HS-5 (cell line): ENCODE results near the gene LRP2BP.
"Not testable (repeated sequence)": the region's sequence is repeated elsewhere in the genome, so short reads cannot be mapped to it uniquely, and the experiment has no call there.

Source experiments
- DNase-seq: peaks from one replicate; pipeline ENCODE4 v3.0.0-alpha.2; 2012; ENCODE audit warnings: low read depth

The LRP2BP gene

DNA sequence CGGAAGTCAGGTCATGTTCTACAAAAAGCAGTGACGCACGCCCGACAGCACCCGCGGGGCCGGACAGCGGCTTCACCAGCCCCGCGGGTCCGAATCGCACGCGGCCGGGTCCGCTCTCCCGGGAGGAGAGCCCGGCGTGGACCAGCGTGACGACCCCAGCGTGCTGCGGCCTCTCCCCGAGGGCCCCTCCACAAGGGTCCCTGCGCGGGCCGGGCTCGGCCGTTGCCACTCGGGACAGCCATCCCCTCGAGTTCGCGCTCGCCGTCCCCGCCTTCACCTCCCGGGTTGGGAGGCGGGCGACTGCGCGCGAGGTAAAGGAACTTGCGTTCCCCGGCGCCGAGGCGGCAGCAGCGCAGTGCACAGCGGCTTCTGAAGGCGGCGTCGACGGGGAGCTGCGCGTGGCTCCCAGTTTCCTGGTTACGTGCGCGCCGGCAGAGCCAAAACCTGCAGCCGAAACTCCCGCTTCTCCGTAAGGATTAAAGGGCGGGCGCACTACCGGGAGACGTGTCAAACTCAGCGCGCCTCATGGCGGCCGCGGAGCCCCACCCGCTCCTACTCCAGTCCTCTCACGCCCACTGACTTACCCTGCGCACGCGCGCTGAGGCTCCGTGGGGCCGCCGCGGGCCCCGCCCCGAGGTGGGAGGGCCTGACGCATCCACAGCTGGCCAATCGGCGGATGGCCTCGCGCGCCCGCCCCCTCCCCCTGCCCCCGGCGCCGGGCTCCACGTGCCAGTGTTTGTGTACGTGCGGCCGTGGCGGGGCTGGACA, 416 bp upstream of the LRP2BP start:
- DNase-seq = peak; percentile 86

DNA sequence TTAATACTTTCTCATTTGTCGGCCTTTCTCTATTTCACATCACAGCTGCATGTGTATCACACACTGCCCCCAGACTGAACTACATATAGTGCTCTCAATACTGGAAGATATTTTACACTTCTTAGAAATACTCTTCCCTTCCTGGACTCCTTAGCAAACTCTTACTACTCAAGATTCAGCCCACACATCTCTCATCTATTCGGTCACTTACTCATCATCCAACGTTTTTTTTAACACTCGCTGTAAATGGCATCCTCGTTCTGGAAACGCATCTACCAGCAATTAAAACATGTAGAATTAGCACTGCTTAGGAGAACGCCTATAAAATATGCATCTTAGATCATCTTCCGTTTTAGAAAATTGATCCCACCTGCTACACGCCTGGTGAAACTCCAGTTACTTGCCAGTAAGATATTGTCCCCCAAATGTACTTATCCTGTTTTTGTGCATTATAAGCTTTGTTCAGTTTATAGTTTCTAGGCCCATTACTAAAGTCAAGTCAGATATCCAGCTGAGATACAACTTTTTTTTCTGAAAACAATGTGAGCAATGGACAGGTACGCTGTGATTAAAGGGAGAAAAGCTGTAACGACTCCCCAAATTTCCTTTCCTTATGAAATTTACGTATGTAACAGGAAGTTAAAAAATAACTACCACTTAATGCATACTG, 1.0 kb downstream of the LRP2BP start:
- no peak for DNase-seq

DNA sequence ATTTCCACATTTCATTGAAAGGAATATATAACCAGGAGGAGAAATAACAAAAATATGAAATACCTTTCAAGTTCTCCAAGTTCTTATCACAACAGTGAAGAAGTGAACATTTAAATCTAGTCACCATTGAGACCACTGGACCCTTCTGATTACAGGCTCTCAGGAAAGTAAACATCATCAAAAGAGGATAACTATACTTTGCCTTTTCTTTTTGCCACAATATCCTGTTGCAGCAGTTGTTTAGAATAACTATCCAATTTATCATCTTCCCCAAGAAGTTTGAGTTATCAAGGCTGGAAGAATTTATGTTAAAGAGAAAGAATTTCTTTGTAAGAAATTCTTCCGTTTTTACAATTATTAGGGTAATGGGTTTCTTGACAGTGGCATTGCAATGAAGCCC, 3.6 kb downstream of the LRP2BP start:
- DNase-seq = no peak

DNA sequence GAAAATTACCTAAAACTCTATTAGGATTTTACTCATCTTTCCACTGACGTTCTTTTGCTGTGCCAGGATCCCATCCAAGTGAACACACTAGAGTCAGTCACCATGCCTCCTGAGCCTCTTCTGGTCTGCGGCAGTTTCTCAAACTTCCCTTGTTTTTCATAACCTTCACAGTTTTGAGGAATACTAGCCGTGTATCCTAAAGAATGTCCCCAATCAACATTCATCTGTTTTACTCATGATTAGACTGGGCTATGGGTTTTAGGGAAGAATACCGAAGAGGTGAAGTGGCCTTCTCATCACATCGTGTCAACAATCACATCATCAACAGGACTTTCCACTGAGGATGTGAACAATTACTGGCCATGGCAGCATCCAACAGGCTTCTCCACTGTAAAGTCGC, 4.8 kb downstream of the LRP2BP start:
- no peak for DNase-seq

DNA sequence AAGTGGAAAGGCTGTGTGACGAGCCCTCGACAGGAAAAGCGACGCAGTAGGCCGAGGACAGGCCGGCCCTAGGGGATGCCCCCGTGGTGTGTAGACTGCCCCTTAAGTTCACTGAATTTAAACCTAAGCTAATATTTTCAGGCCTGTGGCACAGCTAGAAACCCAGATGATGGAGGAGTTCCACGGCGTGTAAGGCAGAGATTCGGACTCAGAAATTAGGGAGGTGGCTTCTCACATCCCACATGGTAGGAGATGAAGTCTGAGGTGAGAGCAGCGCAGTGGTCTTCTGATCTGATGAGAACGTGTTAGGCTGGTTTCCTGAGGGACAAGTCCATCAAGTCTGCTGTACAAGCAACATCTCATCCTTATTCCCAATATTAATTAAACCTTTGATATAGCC, 7.8 kb downstream of the LRP2BP start:
- no peak for DNase-seq

DNA sequence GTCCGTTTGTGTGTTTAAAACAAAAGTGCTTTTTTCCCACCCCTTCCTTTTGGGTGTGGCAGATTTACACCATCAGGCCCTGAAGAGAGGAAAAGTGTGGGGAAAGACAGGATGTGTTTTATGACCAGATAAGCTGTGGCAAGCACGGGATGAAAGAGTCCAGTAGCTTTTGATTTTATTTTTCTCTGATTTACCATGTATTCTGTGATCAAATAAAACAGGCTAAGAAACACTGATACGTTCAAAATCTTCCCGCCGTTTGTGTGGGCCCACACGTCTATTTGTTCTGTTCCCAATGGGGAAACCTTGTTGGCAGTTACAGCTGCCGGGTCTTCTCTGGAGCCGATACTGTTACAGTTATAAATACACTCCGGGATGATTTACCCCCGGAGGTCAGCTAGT, 10.8 kb downstream of the LRP2BP start:
- DNase-seq = no peak

DNA sequence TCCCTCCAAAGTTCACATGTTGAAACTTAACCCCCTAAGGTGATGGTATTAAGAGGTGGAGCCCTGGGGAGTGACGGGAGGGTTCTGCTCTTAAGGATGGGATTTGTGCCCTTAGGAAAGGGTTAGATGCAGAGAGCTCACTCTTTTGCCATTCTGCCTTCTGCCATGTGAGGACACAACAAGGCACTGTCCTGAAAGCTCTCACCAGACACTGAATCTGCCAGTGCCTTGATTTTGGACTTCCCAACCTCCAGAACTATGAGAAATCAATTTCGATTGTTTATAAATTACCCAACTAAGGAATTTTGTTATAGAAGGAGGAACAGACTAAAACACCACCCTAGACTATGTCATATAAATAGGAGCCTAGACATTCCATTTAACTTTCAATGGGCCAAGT, 11.7 kb downstream of the LRP2BP start:
- DNase-seq = no peak

DNA sequence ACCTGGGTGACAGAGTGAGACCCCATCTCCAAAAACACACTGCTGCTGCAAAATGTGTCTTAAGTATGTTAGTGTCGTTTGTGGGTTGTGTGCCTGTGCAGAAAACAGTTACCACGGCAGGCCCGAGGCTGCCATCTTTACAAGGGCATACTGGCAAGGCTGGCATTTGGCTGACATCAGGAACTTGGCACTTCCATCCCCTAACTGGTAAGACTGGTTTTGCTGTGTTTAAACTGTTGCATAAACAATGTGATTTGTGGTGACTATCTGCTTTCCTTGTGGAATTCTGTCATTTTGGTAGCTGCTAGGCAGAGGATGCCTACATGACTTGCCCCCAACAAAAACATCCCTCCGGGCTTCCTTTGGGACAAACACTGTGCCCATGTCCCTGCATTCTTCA, 12.3 kb downstream of the LRP2BP start:
- no peak for DNase-seq

DNA sequence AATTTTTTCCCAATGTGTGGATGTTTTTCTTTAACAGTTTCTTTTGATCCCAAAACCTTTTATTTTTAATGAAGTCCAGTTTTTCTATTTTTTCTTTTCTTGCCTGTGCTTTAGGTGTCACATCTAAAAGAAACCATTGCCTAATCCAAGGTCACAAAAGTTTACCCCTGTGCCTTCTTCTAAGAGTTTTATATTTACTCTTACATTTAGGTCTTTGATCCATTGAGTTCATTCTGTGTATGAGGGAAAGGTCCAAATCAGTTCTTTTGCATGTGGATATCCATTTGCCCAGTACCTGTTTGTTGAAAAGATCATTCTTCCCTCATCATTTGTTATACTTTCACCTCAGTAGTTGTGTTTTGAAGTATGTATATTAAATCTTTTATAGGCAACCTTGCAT, 13.0 kb downstream of the LRP2BP start:
- no peak for DNase-seq

DNA sequence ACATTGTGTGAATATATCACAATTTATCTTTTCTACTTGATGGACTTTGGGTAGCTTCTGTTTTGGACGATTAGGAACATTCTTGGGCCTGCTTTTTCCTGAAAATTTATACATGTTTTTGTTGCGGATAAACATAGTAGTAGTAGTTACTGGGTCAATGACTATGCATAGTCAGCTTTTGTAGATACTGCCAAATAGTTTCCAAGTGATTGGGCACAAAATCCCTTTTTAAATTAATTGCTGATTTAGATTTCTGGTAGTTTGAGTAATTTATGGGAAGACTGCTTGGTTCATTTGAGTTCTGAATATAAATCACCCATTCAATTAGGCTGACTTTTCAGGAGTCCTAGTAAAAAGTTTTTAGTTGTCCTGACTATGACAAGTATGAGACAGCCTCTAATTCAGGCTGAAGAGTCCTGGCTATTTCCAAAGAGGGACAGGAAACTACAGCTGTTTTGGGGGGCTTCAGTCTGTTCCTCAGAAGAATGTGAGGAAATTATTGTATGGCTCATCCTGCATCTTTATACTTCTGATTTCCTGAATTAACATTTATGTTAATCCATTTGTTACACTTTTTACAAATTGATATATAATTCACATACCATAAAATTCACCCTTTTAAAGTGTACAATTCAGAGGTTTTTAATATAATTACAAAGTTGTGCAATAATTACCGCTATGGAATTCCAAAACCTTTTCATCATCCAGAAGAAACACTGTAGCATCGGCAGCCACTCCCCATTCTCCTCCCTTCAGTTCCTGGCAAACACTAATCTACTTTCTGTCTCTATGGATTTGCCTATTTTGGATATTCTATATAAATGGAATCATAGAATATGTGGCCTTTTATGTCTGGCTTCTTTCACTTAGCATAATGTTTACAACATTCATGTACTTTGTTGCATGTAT, 14.2 kb downstream of the LRP2BP start:
- no peak for DNase-seq

DNA sequence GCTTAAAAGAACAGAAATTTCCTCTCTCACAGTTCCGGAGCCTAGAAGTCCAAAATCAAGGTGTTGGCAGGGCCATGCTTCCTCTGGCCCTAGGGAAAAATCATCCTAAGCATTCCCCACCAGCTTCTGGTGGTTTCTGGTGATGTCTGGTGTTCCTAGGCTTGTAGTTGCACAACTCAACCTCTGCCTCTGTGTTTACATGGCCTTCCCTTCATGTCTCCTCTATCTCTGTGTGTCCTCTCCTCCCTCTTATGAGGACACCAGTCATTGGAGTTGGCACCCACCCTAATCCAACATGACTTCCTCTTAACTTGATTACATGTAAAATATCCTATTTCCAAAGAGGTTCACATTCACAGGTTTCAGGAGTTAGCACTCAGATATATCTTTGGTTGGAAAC, 15.4 kb downstream of the LRP2BP start:
- DNase-seq = no peak

DNA sequence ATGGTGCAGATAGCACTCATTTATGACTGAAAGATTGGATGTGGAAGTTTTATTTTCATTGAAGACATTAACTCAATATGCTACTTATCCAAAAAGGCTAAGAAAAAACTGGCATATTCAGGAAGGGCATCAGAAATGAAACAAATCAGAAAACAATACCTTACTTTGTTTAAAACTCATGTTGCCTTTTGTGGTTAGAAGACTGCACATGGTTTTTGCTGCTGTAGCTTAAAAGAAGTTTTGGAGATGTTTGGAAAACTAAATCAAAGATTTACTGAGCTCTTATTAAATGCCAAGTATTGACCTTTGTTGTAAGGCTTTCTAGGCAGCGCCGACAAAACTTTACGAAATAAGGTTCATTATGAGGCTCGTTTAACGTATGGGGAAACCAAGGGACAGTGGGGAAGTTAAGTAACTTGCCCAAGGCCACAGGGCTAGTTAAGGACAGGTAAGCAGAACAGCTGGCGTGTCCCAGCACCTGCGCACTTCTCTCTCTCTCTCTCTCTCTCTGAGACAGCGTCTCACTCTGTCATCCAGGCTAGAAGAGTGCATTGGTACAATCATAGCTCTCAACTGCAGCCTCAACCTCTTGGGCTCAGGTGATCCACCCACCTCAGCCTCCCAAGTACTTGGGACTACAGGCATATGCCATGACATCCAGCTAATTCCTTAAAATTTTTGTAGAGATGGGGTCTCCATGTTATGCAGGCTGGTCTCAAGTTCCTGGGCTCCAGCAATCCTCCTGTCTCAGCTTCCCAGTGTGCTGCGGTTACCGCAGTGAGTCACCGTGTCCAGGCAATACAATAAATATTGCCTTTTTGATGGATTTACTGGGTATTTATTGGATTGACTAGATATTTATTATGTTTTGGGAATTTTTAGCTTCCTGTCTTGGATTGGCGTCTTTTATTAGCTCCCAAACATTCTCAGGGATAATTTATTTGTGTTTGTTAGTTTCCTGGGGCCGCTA, 16.1 kb downstream of the LRP2BP start:
- DNase-seq = no peak

DNA sequence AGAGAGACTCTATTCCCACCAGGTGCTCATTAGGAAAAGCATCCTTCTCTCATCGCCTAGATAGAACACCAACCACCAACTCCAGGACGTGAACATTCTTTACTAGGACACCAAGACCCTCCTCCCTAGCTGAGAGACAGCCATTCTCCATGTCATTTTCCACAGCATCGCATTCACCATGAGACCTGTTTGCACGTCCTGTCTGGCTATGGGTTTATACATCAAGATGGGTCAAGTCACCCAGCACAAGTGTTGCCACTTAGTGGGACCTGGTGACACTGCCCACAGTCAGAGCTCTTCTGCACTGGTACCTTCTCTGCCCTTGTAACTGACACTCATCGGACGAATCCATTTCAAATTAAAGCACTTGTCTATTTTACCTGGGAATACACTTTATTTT, 17.5 kb downstream of the LRP2BP start:
- no peak for DNase-seq

DNA sequence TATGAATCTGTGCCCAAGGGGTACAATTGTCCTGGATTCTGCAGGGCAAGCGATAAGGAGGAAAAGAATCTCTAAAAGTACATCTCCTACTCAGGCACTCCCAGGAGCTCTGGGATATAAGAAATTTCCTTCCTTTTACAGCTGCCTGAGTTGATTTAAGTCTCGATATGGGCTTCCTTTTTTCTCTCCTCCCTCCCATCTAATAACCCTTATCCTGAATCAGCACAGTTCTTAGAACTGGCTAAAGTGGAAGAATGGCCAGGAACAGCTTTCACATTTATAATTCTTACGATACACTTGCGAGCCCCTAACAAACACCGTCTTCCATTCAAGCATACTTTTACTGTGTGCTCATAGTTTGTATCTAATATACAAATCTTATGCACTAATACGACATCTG, 21.2 kb downstream of the LRP2BP start:
- DNase-seq = no peak

DNA sequence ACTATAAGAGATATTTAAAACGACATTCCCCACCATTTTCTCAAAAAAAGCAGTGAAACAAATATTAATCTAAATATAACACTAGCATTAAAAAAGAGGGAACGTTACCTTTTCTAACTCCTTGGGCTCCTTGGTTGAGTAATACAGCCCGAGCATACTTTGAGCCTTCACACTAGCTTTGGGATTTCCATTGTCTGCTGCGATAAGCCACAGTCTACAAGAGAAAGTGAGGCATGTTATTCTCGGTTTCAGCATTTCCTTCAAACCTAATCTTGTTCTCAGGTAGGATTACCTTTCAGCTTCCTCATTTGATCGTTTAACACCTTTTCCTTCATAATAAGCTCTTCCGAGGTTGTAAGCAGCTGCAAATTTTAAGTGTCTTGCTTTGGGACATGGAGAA, 21.7 kb downstream of the LRP2BP start:
- no peak for DNase-seq

DNA sequence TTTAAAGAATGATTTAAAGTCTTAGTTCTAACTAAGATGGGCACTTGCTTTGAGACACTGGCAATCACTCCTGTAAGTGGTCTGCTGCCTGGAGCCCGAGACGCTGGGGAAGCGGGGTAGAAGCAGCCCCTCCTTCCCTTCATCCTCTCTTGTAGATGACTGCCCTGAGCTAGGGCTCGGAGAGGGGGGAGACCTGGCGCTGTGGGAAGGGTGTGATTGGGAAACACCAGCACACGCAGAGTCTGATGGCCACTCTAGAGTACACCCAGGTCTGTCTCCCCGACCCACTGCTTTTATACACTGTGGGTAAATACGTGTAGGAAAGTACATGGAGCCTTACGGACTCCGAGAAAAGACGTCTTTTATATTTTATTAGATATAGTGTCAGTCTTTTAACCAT, 24.0 kb downstream of the LRP2BP start:
- DNase-seq = no peak

DNA sequence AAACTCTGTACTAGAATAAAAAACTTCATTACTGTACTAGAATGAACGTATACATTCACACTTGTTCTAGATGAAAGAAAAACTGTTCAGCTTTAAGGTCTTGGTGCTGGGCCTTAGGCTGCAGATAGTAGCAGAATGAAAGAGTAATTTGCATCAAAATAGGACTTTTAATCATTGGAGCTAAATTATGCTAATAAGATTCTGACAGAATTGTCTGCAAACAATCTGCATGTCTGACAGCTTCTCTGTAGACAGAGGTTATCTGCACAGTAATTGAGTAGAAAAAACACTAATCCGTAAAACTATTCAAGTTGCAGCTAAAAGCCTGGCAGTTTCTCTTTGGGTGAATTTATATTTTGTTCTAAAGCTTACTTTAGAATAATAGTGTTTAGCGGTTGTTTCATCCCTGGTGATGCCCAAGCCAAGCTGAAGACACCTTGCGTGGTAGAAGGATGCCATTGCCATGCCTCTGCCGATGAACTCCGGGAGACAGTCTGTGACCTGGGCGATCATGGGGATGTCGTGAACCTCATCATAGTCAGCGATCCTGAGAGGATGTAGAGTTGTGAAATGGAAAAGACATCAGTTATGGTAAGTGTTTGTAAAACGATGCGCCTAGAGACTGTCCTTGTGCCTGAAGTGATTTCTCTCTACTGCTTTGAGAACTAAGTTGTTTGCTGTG, 25.3 kb downstream of the LRP2BP start:
- DNase-seq = no peak

DNA sequence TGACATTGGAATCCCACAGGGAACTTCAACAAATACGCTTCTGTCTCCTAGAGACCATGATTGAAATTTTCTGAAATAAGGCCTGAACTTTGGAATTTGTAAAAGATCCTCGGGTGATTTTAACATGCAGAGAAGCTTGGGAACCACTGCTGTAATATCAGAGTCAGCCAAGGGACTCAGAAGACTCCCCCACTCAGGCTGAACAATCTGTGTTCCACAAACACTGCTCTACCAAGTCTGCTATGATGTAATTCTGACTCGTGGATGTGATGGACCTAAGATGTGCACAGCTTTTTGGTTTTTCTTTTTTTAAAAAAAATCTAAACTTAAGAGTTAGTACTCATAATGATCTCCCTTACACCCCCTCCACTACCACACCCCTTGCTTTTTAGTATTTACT, 26.0 kb downstream of the LRP2BP start:
- no peak for DNase-seq

DNA sequence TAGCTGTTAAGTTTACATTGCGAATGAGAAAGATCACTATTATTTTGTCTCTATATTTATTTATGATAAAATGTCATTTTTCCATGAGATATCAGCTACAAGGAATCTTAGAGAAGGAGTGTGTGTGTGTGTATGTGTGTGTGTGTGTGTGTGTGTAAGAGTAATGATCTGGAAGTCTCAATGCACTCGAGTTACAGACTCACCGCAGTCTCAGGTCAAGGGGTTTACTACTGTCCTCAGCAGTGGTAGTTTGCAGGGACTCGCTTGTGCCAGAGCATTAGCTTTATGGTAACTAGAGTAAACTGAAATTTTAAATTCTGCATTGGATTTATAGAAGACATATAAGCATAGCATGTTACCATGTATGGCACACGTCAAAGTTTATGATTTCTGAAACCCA, 30.8 kb downstream of the LRP2BP start:
- no peak for DNase-seq

DNA sequence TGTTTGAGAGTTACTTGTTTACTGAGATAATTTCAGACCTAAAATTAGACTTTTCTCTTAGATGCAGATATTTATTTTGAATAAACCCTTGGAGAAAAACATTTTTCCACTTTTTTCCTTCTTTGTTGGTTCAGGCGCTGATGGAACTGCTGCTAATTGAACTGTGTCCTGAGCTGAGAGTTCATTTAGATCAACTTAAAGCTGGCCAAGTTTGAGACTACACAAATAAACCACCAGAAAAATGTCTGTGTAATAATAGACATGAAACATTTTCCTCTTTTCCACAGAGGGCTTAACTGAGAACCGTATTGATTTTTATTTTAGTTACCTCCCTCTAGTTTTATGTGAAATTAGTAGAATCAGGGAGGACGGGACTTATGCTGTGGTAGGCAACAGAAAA, 32.5 kb downstream of the LRP2BP start:
- no peak for DNase-seq

DNA sequence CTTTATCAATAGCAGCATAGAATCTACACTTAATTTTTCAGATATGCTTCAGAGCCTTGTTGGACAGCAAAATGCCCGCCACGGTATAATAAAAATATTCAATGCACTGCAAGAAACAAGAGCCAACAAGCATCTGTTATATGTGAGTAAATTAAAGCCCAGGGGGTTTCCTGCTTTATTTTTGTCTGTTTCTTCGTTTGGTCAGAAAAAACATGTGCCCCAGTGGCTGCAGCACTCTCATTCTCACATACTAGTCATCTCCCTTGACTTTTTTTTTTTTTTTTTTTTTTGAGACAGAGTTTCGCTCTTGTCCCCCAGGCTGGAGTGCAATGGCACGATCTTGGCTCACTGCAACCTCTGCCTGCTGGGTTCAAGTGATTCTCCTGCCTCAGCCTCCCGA, 33.2 kb downstream of the LRP2BP start:
- DNase-seq = not testable (repeated sequence)
